GM12878 (cell line): Measurements from ENCODE around the gene RPL22.

Source experiments
- CTCF ChIP-seq, 3 experiments: IDR thresholded peaks in 2 of 3; conservative IDR thresholded peaks in 1 of 3; 2 replicates each; pipeline ENCODE4 v1.5.1; 2011; ENCODE audit warnings: low read depth in 3 of 3, low read length in 3 of 3, mild to moderate bottlenecking in 3 of 3, control low read depth in 2 of 3, moderate library complexity in 2 of 3, inconsistent platforms in 1 of 3, mixed read lengths in 1 of 3; ENCODE audit not compliant: control insufficient read depth in 2 of 3, insufficient read depth in 1 of 3; ENCODE audit errors: extremely low read depth in 1 of 3
- ELK1 ChIP-seq: IDR thresholded peaks from 2 replicates; pipeline ENCODE4 v1.6.1; 2012; ENCODE audit warnings: low read depth, low read length, improper control_type of control experiment
- POLR2A ChIP-seq: IDR thresholded peaks from 2 replicates; pipeline ENCODE4 v1.6.1; 2011; ENCODE audit warnings: low read depth, mild to moderate bottlenecking, low read length
- ZZZ3 ChIP-seq: IDR thresholded peaks from 2 replicates; pipeline ENCODE4 v1.6.1; 2011; ENCODE audit warnings: low read depth; ENCODE audit not compliant: control insufficient read depth, insufficient read length

- no peak for TF ChIP-seq ELK1
- TF ChIP-seq POLR2A, result peak; percentile 39; the same call in 1 of the 2 replicates
- TF ChIP-seq CTCF (IDR thresholded peaks at IDR 0.05 in 2 of 3, conservative IDR thresholded peaks at IDR 0.05 in 1 of 3; ENCODE audit: control insufficient read depth in 2 of 3, extremely low read depth in 1 of 3, insufficient read depth in 1 of 3, low read depth in 3 of 3, low read length in 3 of 3), result no peak
- TF ChIP-seq ZZZ3, result no peak
Observed at GRCh38 chr1:6221210-6221784, 21.9 kb upstream of the RPL22 start.
